ENCODE results near the gene TEX36. TPM values are rescaled to one million over a fixed set of nuclear protein-coding genes. Genes with fewer than 3 reads are reported as not detected.
"Not testable (repeated sequence)": the region's sequence is repeated elsewhere in the genome, so short reads cannot be mapped to it uniquely, and the experiment has no call there.

Gene TEX36
- total RNA-seq, 1 donor from 2014 or later: not detected

- Histone ChIP-seq H3K27me3 (ENCODE audit: control insufficient read depth, insufficient read depth, low read length) (peaks cover 7% of the 10 kb centered on the region), H3K36me3 (ENCODE audit: control insufficient read depth, insufficient read depth, low read length) (no peaks in the 10 kb centered on the region), H3K4me3 (ENCODE audit: low read depth, low read length) (no peak overlapping the region)
- TF ChIP-seq, protein P1, sequence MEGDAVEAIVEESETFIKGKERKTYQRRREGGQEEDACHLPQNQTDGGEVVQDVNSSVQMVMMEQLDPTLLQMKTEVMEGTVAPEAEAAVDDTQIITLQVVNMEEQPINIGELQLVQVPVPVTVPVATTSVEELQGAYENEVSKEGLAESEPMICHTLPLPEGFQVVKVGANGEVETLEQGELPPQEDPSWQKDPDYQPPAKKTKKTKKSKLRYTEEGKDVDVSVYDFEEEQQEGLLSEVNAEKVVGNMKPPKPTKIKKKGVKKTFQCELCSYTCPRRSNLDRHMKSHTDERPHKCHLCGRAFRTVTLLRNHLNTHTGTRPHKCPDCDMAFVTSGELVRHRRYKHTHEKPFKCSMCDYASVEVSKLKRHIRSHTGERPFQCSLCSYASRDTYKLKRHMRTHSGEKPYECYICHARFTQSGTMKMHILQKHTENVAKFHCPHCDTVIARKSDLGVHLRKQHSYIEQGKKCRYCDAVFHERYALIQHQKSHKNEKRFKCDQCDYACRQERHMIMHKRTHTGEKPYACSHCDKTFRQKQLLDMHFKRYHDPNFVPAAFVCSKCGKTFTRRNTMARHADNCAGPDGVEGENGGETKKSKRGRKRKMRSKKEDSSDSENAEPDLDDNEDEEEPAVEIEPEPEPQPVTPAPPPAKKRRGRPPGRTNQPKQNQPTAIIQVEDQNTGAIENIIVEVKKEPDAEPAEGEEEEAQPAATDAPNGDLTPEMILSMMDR (IDR thresholded peaks at IDR 0.05; ENCODE audit: insufficient read depth, low read length, poor library complexity, severe bottlenecking): no peak
- no peak for DNase-seq (ENCODE audit: low read depth)
Measured at GRCh38 chr10:125626671-125627070, 56.3 kb downstream of the TEX36 start.

DNA sequence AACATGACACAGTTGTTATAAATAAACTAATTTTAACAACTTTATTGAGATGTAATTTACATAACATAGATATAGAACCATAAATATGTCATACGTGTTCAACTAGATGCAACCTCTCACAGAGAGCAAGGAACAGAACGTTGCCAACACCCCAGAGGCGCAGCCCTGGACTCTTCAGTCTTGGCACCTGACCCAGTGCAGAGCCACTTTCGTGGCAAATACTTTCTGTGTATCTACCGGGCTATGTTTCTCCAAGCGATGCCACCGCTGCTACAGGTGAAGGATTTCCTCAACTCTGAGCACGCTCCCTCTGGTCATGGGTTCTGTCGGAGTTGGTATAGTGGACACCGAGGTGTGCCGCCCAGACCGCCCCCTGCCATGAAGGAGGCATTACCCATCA lies 57.4 kb downstream of the TEX36 start:
- TF ChIP-seq, protein P1 (IDR thresholded peaks at IDR 0.05; ENCODE audit: insufficient read depth, low read length, poor library complexity, severe bottlenecking): no peak
- DNase-seq (ENCODE audit: low read depth): no peak
- Histone ChIP-seq H3K36me3 (ENCODE audit: control insufficient read depth, insufficient read depth, low read length) (no peaks in the 10 kb centered on the region), H3K27me3 (ENCODE audit: control insufficient read depth, insufficient read depth, low read length) (peaks cover 7% of the 10 kb centered on the region), H3K4me3 (ENCODE audit: low read depth, low read length) (no peak overlapping the region)

DNA sequence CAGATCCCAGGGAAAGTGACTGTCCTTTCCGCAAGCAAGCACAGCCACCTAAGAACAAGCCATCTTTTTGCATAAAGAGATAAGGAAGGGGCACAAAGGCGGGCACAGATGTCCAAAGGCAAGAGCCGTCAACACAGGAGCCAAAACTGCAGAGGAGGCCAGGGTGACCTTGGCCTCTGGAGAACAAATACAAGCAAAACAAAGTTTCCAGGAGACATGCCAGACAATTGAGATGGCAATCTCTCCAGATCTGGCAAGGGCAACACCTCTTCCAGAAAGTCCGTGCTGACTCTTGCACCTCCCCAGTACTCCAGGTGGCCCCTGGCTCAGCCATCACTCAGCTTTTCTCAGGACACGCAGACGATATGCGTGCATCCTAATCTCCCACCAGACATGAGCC lies 58.2 kb downstream of the TEX36 start:
- TF ChIP-seq, protein P1 (IDR thresholded peaks at IDR 0.05; ENCODE audit: insufficient read depth, low read length, poor library complexity, severe bottlenecking): no peak
- no peak for DNase-seq (ENCODE audit: low read depth)
- Histone ChIP-seq H3K36me3 (ENCODE audit: control insufficient read depth, insufficient read depth, low read length) (no peaks in the 10 kb centered on the region), H3K27me3 (ENCODE audit: control insufficient read depth, insufficient read depth, low read length) (peaks cover 7% of the 10 kb centered on the region), H3K4me3 (ENCODE audit: low read depth, low read length) (no peak overlapping the region)

DNA sequence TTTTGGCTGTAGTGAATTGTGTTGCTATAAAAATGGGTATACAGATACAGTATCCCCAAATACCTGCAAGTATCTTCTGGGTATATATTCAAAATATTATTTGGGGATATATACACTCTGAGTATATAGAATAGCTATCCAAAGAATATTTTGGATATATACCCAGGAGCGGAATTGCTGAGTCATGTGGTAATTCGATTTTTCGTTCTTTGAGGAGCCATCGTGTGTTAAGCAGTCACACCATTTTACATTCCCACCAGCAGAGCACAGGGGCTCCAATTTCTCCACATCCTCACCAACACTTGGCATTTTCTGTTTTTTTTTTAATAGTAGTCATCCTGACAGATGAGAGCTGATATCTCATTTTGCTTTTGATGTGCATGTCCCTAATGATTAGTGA lies 61.9 kb downstream of the TEX36 start:
- Histone ChIP-seq H3K36me3 (ENCODE audit: control insufficient read depth, insufficient read depth, low read length) (no peaks in the 10 kb centered on the region), H3K4me3 (ENCODE audit: low read depth, low read length) (no peak overlapping the region), H3K27me3 (ENCODE audit: control insufficient read depth, insufficient read depth, low read length) (peaks cover 2% of the 10 kb centered on the region)
- DNase-seq (ENCODE audit: low read depth): no peak
- TF ChIP-seq, protein P1 (IDR thresholded peaks at IDR 0.05; ENCODE audit: insufficient read depth, low read length, poor library complexity, severe bottlenecking): no peak

DNA sequence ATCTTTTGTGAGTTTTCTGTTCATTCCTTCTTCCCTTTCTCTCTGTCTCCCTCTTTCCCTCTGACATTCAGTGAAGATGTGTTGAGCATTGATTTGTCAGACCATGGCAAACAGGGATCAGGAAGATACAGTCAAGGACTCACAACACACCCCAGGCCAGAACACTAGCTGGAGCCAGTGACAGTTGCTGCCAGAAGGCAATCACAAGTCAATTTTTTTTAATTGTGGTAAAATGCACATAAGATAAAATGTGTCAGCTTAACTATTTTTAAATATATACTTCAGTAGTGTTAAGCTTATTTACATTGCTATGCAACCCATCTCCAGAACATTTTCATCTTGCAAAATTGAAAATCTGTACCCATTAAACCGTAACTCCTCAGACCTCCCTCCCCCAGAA lies 62.6 kb downstream of the TEX36 start:
- Histone ChIP-seq H3K36me3 (ENCODE audit: control insufficient read depth, insufficient read depth, low read length) (no peaks in the 10 kb centered on the region), H3K4me3 (ENCODE audit: low read depth, low read length) (no peak overlapping the region), H3K27me3 (ENCODE audit: control insufficient read depth, insufficient read depth, low read length) (no peaks in the 10 kb centered on the region)
- TF ChIP-seq, protein P1 (IDR thresholded peaks at IDR 0.05; ENCODE audit: insufficient read depth, low read length, poor library complexity, severe bottlenecking): no peak
- DNase-seq (ENCODE audit: low read depth): no peak

- not testable (repeated sequence) for H3K27me3 ChIP-seq (ENCODE audit: control insufficient read depth, insufficient read depth, low read length); H3K4me3 ChIP-seq (ENCODE audit: low read depth, low read length); DNase-seq (ENCODE audit: low read depth); H3K36me3 ChIP-seq (ENCODE audit: control insufficient read depth, insufficient read depth, low read length)
Measured at GRCh38 chr10:125613062-125613461, 69.9 kb downstream of the TEX36 start.
